HG03159 (cell line): ENCODE measurements around the gene PHF21A.

Experiments used
- ATAC-seq: cut with Tn5 transposase; IDR thresholded peaks from one replicate; pipeline ENCODE4 v1.9.1; 2021; ENCODE audit warnings: mild to moderate bottlenecking, moderate library complexity; ENCODE audit not compliant: unreplicated experiment

PHF21A gene

DNA sequence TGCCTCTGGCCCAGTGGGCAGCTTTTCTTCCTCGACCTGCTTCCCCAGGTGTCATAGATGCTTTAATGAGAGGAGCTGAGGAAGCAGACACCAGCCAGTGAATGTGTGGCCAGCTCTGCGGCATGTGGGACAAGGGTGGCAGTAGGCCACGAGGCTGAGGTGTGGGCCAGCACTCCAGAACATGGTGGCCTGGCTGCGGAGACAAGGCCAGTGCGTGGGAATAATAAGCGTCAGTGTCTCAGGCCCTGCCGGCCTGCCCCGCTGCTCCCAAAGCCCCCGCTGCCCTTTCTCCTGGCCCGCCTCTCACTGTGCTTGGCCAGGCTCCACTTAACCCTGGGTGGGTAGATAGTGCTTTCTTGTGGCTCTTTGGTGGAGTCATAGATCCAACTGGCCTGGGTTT is 233.7 kb downstream of the PHF21A start:
- no peak for ATAC-seq

DNA sequence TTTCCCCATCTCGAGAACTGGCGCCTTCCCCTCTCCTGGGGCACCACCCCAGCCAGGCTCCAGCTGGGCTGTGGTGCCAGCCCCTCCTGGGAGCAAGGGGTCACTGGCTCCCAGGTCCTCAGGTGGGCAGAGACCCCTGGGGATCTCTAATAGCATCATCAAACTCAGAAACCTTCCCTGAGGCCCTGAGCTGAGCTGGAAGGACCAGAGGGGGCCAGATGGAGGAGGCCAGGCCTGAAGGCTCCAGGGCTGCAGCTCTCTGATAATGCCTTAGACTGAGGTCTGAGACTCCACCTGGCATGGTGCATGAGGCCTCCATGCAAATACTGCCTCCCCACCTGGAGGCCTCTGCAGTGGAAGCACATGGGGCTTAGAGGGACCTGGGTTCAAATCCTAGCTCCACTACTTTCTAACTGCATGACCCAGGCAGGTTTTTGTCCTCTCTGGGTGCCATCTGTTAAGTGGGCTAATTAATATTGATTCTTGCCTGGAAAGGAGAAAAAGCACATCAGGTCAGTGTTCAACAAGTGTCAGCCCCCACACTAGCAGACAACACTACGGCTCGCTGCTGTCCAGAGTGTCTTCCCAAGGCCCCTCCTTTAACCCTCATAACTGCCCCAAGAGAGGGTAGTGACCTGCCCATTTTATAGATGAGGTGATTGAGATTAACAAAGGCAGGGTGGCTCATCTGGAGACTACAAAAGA is 234.3 kb downstream of the PHF21A start:
- no peak for ATAC-seq

DNA sequence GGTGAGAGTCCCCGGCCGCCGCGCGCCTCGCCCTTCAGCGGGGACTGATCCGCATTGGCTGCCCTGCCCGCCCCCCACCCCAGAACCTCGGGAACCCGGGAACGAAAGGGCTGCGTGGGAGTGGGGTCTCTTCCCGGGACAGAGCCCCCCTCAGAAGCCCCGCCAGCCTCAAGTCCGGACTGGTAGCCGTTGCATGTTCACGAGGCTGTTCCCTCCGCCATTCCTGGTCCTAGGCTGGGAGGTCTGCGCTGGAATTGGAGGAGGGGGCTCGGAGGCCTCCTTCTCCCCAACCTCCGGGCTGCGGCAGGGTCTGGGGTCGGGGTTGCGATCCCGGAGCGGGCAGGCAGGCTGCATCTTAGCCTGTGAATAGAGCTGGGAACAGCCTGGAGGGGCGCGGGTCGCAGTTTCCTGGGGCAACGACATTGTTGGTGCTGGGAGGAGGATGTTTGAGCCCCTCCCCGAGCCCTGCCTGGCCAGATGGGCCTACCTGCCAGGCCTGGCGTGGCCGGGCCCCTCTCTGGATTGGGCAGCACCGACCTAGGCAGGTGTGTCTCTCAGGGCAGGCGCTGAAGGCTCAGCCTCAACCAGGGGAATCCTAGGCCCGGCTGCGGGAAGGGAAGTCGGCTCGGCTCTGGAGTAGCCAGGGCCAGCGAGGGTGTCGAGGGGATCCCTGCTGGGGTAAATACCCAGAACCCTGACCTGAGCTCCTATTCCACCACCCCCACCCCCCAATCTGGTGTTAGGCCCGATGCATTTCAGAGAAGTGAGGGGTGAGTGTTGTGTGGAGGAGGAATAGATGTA is 235.1 kb downstream of the PHF21A start:
- no peak for ATAC-seq

DNA sequence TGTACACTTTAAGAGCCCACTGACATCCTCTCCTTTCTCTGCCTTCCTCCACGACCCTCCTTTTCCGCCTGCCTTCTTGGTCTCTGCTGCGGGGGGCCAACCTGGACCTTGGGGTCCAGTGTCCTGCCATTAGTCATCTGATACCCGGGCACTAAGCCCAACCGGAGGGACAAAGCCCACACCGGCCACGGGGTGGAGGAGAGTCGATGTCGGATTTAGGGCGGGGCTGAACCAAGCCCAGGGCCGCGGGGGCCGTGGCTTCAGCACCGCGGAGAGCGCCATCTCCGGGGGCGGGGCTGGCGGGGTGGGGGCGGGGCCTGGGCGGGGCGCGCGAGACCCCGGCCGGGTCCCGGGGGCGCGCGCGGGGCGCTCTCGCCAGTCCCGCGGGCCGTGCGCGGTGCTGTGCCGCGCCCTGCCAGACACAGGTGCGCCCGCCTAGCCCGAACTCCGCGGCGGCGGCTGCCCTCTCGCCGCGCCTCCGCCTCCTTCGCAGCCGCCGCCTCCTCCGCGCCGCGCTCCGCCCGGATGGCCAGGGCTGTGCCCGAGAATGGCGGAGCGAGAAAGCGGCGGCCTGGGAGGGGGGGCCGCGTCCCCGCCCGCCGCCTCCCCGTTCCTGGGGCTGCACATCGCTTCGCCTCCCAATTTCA is 235.9 kb downstream of the PHF21A start, which contains the start of gene MAPK8IP1:
TSS of gene MAPK8IP1 (plus strand) at position 378 of the 647 bp plus-strand sequence. CDS start at position 548, 170 bp downstream.
- ATAC-seq, result peak; percentile 70

DNA sequence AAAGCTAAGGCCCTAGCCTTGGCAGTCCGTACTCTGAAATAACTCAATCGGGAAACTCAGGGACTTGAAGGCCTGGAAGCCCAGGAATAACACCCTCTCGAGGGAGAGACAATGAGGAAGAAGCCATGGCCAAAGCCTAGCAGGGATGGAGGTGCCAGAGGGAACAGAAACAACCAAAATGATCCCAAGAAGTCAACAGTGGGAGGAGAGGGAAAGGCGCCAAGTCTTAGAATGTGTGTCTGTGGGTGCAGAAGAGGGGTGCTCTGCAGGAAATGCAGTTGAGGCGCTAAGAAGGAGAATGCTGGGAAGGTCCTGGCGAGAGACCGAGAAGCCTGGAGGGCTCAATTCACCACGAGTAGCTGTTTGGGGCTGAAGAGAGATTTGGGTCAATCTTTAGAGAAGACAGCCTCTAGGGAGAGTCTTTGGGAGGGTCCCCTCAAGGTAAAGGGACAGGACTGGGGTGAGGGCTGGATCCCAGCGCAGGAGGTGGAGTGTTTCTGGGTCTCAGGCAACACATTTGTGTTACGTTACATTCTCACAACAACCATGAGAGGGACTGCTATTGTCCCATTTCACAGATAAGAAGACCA is 236.6 kb downstream of the PHF21A start:
- ATAC-seq, result no peak
